ENCODE data around the gene UQCC3. TPM values are rescaled to one million over a fixed set of nuclear protein-coding genes. Genes with fewer than 3 reads are reported as not detected.

The UQCC3 gene
- total and polyA plus RNA-seq, 2 donors from 2014 or later = 7.6 to 24.8 TPM

GRCh38 chr11:62664405-62665074 lies 6.9 kb upstream of the UQCC3 start:
- TF ChIP-seq CTCF (IDR thresholded peaks at IDR 0.05; ENCODE audit: borderline replicate concordance, extremely low read depth, insufficient read depth) = no peak
- no peaks in the 10 kb centered on the region for H3K27me3 ChIP-seq (ENCODE audit: control insufficient read depth, insufficient read depth, low read length)
- H3K9ac ChIP-seq (ENCODE audit: low read length in 3 of 3) = peak overlapping the region; percentile 14 to 93 (median 68)
- no peaks in the 10 kb centered on the region for H3K9me3 ChIP-seq (ENCODE audit: control insufficient read depth in 2 of 3, insufficient read depth in 1 of 3, low read length in 3 of 3)
- intact Hi-C loops (cut with DNase I) = no loop called here
- no peaks in the 10 kb centered on the region for H3K36me3 ChIP-seq (ENCODE audit: control insufficient read depth in 2 of 3, insufficient read depth in 3 of 3, low read length in 3 of 3)
- DNase-seq (peak; percentile 80 to 87 (median 85)), FAIRE-seq (no peak)
- peak overlapping the region; percentile 77 to 93 (median 87) for H3K4me3 ChIP-seq (ENCODE audit: low read length in 3 of 3)
- peaks cover 2 to 16% (median 11%) of the 10 kb centered on the region in 3 donors for H3K4me1 ChIP-seq (ENCODE audit: control insufficient read depth in 2 of 3, insufficient read depth in 2 of 3, low read depth in 1 of 3, low read length in 3 of 3)
- H3K27ac ChIP-seq (ENCODE audit: low read depth in 2 of 2, low read length in 2 of 2) = peak overlapping the region; percentile 79 to 82

- Histone ChIP-seq H3K4me1 (ENCODE audit: control insufficient read depth in 2 of 3, insufficient read depth in 2 of 3, low read depth in 1 of 3, low read length in 3 of 3) (peaks cover 2 to 16% (median 11%) of the 10 kb centered on the region in 3 donors), H3K9ac (ENCODE audit: low read length in 3 of 3) (peak within 1 kb of the TSS; percentile 73 to 93 (median 90)), H3K9me3 (ENCODE audit: control insufficient read depth in 2 of 3, insufficient read depth in 1 of 3, low read length in 3 of 3) (no peaks in the 10 kb centered on the region), H3K27me3 (ENCODE audit: control insufficient read depth, insufficient read depth, low read length) (no peaks in the 10 kb centered on the region), H3K36me3 (ENCODE audit: control insufficient read depth in 2 of 3, insufficient read depth in 3 of 3, low read length in 3 of 3) (no peaks in the 10 kb centered on the region), H3K27ac (ENCODE audit: low read depth in 2 of 2, low read length in 2 of 2) (peak within 1 kb of the TSS; percentile 79 to 89), H3K4me3 (ENCODE audit: low read length in 3 of 3) (peak within 1 kb of the TSS; percentile 87 to 94 (median 93))
- FAIRE-seq = no peak
- intact Hi-C loops (cut with DNase I) = no loop called here
- no peak for TF ChIP-seq CTCF (IDR thresholded peaks at IDR 0.05; ENCODE audit: borderline replicate concordance, extremely low read depth, insufficient read depth)
- DNase-seq = peak; percentile 97 to 98 (median 98)
Measured at GRCh38 chr11:62665075-62665598, 6.3 kb upstream of the UQCC3 start, which contains the start of the genes C11orf98 and CSKMT. C11orf98 (minus strand) TSS chr11:62665210; CDS start chr11:62665169, 41 bp downstream. CSKMT (plus strand) TSS chr11:62665312; CDS start chr11:62665880, 568 bp downstream.

DNA sequence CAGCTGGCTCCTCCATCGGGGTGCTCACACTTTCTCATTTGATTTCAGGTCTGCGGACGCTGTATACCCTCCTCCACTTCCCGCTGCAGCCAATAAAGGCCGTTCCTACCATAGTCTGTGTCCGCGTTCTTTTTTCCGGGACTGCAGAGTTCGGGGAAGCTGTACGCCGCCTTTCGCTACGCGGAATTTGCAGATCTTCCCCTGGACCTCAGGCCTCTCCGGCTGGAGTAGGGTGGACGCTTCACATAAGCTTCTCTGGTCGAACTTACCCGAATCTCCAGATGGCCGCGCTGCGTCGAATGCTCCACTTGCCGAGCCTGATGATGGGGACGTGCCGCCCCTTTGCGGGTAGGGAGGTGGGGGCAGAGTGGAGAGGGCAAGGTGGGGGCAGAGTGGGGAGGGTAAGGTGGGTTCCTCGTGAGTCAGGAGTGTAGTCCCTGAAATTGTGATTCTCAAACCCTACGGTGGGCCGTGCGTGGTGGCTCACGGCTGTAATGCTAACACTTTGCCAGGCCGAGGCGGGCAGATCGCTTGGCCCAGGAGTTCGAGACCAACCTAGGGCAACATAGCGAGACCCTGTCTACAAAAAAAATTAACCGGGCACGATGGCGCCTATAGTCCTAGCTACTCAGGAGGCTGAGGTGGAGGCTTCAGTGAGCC lies 5.7 kb upstream of the UQCC3 start:
- peak overlapping the region; percentile 79 to 89 for H3K27ac ChIP-seq (ENCODE audit: low read depth in 2 of 2, low read length in 2 of 2)
- intact Hi-C loops (cut with DNase I) = no loop called here
- H3K4me3 ChIP-seq (ENCODE audit: low read length in 3 of 3) = peak overlapping the region; percentile 87 to 94 (median 93)
- H3K36me3 ChIP-seq (ENCODE audit: control insufficient read depth in 2 of 3, insufficient read depth in 3 of 3, low read length in 3 of 3) = no peaks in the 10 kb centered on the region
- FAIRE-seq (no peak), DNase-seq (peak in 4 of 5 donors; percentile 83 to 87 (median 84))
- no peaks in the 10 kb centered on the region for H3K27me3 ChIP-seq (ENCODE audit: control insufficient read depth, insufficient read depth, low read length)
- TF ChIP-seq CTCF (IDR thresholded peaks at IDR 0.05; ENCODE audit: borderline replicate concordance, extremely low read depth, insufficient read depth) = no peak
- peak overlapping the region; percentile 73 to 93 (median 90) for H3K9ac ChIP-seq (ENCODE audit: low read length in 3 of 3)
- no peaks in the 10 kb centered on the region for H3K9me3 ChIP-seq (ENCODE audit: control insufficient read depth in 2 of 3, insufficient read depth in 1 of 3, low read length in 3 of 3)
- H3K4me1 ChIP-seq (ENCODE audit: control insufficient read depth in 2 of 3, insufficient read depth in 2 of 3, low read depth in 1 of 3, low read length in 3 of 3) = peaks cover 2 to 16% (median 11%) of the 10 kb centered on the region in 3 donors

Data from kidney (tissue), 14 donors.